ENCODE data around the gene SNAI3.

Gene SNAI3

GRCh38 chr16:88706965-88707826, 20.9 kb upstream of the SNAI3 start:
- Histone ChIP-seq H3K9me3 (ENCODE audit: insufficient read depth, low read length) (no peaks in the 10 kb centered on the region), H4K20me1 (ENCODE audit: low read depth, low read length) (no peaks in the 10 kb centered on the region; the same call in 1 of the 2 replicates), H3K79me2 (ENCODE audit: insufficient read depth, low read length) (peaks cover 13% of the 10 kb centered on the region; the same call in 1 of the 2 replicates), H3K27me3 (ENCODE audit: low read length) (no peaks in the 10 kb centered on the region), H3F3A (ENCODE audit: insufficient read depth) (no peaks in the 10 kb centered on the region), H2AFZ (ENCODE audit: low read depth, low read length, severe bottlenecking) (peak overlapping the region; percentile 90), H3K9me2 (replicated peaks; ENCODE audit: insufficient read depth, low read length) (no peaks in the 10 kb centered on the region), H3K9ac (ENCODE audit: low read length) (peak overlapping the region; percentile 91), H3K27ac (ENCODE audit: low read depth, low read length) (no peak overlapping the region), H3K4me3 (ENCODE audit: insufficient read depth, low read length, poor library complexity, severe bottlenecking) (peak overlapping the region; percentile 91), H3K36me3 (ENCODE audit: low read length) (no peaks in the 10 kb centered on the region), H3K4me2 (ENCODE audit: low read depth, low read length, poor library complexity, severe bottlenecking) (peak overlapping the region; percentile 77)
- TF ChIP-seq EZH2phosphoT487 (conservative IDR thresholded peaks at IDR 0.05; ENCODE audit: low read length) = no peak
- TF ChIP-seq, protein P1, sequence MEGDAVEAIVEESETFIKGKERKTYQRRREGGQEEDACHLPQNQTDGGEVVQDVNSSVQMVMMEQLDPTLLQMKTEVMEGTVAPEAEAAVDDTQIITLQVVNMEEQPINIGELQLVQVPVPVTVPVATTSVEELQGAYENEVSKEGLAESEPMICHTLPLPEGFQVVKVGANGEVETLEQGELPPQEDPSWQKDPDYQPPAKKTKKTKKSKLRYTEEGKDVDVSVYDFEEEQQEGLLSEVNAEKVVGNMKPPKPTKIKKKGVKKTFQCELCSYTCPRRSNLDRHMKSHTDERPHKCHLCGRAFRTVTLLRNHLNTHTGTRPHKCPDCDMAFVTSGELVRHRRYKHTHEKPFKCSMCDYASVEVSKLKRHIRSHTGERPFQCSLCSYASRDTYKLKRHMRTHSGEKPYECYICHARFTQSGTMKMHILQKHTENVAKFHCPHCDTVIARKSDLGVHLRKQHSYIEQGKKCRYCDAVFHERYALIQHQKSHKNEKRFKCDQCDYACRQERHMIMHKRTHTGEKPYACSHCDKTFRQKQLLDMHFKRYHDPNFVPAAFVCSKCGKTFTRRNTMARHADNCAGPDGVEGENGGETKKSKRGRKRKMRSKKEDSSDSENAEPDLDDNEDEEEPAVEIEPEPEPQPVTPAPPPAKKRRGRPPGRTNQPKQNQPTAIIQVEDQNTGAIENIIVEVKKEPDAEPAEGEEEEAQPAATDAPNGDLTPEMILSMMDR (IDR thresholded peaks at IDR 0.05; ENCODE audit: insufficient read depth, low read length, poor library complexity, severe bottlenecking) = no peak

- H4K20me1 ChIP-seq (ENCODE audit: low read depth, low read length) = no peaks in the 10 kb centered on the region; the same call in 1 of the 2 replicates
- TF ChIP-seq, protein P1 (IDR thresholded peaks at IDR 0.05; ENCODE audit: insufficient read depth, low read length, poor library complexity, severe bottlenecking) = no peak
- TF ChIP-seq EZH2phosphoT487 (conservative IDR thresholded peaks at IDR 0.05; ENCODE audit: low read length) = no peak
Observed at GRCh38 chr16:88706229-88706964, 20.1 kb upstream of the SNAI3 start, which contains the start of the genes CTU2 and RNF166. CTU2 (plus strand) TSS chr16:88706503; CDS start chr16:88706531, 28 bp downstream. RNF166 (minus strand) TSS chr16:88706408; CDS start chr16:88706325, 83 bp downstream.

DNA sequence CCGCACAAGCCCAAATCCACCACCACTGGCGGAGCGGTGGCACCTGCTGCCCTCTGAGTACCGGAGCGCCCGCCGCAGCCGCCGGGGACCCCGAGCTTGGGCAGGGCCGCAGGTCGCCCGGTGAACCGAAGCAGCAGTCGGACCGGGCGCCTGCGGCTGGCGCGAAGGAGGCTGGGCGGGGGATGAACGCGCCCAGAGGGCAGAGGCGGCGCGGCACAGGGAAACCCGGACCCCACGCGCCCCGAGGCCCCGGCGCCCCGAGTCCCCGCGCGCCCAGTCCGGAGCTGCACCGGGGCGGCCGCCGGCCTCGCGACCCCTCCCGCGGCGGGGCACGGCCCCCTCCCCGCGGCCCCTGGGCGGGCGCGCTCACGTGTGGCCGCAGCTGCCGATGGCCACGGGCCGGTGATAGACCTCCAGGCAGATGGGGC, 19.5 kb upstream of the SNAI3 start:
- Histone ChIP-seq H3K27ac (ENCODE audit: low read depth, low read length) (no peak overlapping the region), H3K79me2 (ENCODE audit: insufficient read depth, low read length) (peaks cover 13% of the 10 kb centered on the region; the same call in 1 of the 2 replicates)

More at GRCh38 chr16:88706229-88706964, 20.1 kb upstream of the SNAI3 start, which contains the start of the genes CTU2 and RNF166:
- no peak within 1 kb of the TSS for H3K27ac ChIP-seq (ENCODE audit: low read depth, low read length)
- no peaks in the 10 kb centered on the region for H3K27me3 ChIP-seq (ENCODE audit: low read length)
- H3K79me2 ChIP-seq (ENCODE audit: insufficient read depth, low read length) = peaks cover 13% of the 10 kb centered on the region; the same call in 1 of the 2 replicates
- no peaks in the 10 kb centered on the region for H3K9me3 ChIP-seq (ENCODE audit: insufficient read depth, low read length)
- no peaks in the 10 kb centered on the region for H3K9me2 ChIP-seq (replicated peaks; ENCODE audit: insufficient read depth, low read length)
- peak within 1 kb of the TSS; percentile 91 for H3K9ac ChIP-seq (ENCODE audit: low read length)
- H3K36me3 ChIP-seq (ENCODE audit: low read length) = no peaks in the 10 kb centered on the region
- no peaks in the 10 kb centered on the region for H3F3A ChIP-seq (ENCODE audit: insufficient read depth)
- peak within 1 kb of the TSS; percentile 90 for H2AFZ ChIP-seq (ENCODE audit: low read depth, low read length, severe bottlenecking)
- H3K4me3 ChIP-seq (ENCODE audit: insufficient read depth, low read length, poor library complexity, severe bottlenecking) = peak within 1 kb of the TSS; percentile 91
- peak within 1 kb of the TSS; percentile 77 for H3K4me2 ChIP-seq (ENCODE audit: low read depth, low read length, poor library complexity, severe bottlenecking)

More for the DNA sequence above, 19.5 kb upstream of the SNAI3 start:
- H3K4me3 ChIP-seq (ENCODE audit: insufficient read depth, low read length, poor library complexity, severe bottlenecking) = peak overlapping the region; percentile 91
- H3K36me3 ChIP-seq (ENCODE audit: low read length) = no peaks in the 10 kb centered on the region
- H3F3A ChIP-seq (ENCODE audit: insufficient read depth) = no peaks in the 10 kb centered on the region
- H3K9me3 ChIP-seq (ENCODE audit: insufficient read depth, low read length) = no peaks in the 10 kb centered on the region
- H4K20me1 ChIP-seq (ENCODE audit: low read depth, low read length) = no peaks in the 10 kb centered on the region; the same call in 1 of the 2 replicates
- H3K4me2 ChIP-seq (ENCODE audit: low read depth, low read length, poor library complexity, severe bottlenecking) = peak overlapping the region; percentile 77
- H3K9ac ChIP-seq (ENCODE audit: low read length) = peak overlapping the region; percentile 91
- H3K27me3 ChIP-seq (ENCODE audit: low read length) = no peaks in the 10 kb centered on the region
- no peak overlapping the region for H2AFZ ChIP-seq (ENCODE audit: low read depth, low read length, severe bottlenecking)
- TF ChIP-seq, protein P1 (IDR thresholded peaks at IDR 0.05; ENCODE audit: insufficient read depth, low read length, poor library complexity, severe bottlenecking) = no peak
- TF ChIP-seq EZH2phosphoT487 (conservative IDR thresholded peaks at IDR 0.05; ENCODE audit: low read length) = no peak
- H3K9me2 ChIP-seq (replicated peaks; ENCODE audit: insufficient read depth, low read length) = no peaks in the 10 kb centered on the region

Data from SU-DHL-6 (cell line).